HG02588 (cell line): Measurements from ENCODE around the gene IFIT5.
"Not testable (repeated sequence)": the region's sequence is repeated elsewhere in the genome, so short reads cannot be mapped to it uniquely, and the experiment has no call there.

Source experiments
- ATAC-seq: cut with Tn5 transposase; IDR thresholded peaks from one replicate; pipeline ENCODE4 v1.9.1; 2021; ENCODE audit warnings: mild to moderate bottlenecking, moderate library complexity; ENCODE audit not compliant: unreplicated experiment

Gene IFIT5

DNA sequence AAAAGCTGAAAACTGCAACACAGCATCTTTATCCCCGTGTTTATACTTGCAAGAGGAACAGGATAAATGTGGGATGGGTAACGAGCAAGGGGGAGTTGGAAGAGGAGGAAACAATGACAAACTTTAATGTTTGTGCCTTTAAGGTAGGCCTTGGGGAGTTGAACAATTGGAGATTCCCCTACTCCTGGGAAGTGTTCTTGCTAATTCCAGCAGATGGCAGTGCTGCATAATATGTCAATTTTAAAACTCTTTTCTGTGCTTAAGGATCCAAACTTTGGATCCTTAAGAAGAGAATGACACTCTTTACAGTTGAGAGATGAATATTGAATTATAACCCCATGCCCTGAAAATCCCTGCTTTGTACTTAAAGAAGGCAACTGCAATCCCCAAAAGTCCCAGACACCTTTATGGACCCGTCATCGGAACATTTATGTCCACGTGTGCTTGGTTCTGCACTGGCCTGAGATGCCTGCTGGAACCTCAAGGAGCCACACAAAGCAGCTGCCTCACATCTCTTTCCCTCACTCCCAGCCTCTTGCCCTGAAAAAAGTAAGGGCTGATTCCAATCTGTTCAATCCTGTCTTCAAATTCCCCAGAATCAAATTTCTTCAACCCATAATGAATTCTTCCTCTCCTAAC is 12.0 kb downstream of the IFIT5 start:
- no peak for ATAC-seq

DNA sequence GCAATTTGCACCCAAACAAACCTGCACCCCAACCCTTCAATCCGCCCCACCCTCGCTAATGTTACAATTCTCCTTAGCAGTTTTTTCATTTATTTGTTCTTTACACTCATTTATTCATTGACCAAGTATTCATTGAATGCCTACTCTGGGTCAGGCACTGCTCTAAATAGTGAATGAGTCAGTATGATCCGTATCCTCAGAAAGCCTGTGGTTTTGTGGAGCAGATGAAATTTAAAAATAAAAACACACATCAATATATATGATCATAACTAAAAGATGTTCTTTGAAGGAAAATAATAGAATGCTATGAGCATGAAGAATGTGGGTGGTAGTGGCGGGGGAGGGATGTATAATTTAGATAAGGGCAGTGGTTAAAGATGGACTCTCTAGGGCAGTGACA is 13.3 kb downstream of the IFIT5 start:
- ATAC-seq: no peak

DNA sequence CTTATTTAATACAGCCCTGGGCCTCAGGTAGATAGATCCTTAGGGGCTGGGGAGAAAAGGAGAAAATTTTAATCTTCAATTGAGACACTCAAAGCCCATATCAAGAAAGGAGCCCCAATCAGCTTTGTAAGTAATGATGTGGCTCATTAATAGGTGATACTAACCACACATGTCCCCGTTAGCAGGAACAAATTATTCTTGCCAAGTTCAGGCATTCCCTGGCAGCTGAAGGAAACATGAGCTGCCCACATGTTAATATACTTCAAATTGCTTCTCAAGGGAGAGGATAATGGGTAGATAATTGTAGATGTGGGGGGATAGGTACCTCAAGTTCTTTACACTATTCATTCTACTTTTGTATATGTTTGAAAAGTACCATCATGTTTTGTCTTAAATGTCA is 14.5 kb downstream of the IFIT5 start:
- ATAC-seq: no peak

DNA sequence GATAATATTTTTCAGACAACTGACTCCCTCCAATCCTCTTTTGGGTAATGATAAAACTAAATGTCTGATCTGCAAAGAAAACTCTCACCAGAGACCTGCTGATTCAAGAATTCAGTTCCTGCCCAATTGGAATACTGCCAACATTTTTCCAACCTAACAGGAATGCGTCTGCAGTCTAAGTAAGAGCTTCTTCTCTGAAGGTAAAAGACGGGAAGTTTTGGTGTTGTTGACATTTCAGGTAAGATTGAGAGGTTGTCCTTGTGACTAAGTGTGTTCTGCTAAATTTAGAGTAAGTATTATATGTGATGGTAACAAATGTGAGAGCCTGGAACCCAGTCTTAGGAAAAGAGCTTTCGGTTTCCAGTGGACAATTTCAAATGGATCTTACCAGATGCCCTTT is 17.6 kb downstream of the IFIT5 start:
- ATAC-seq: no peak

DNA sequence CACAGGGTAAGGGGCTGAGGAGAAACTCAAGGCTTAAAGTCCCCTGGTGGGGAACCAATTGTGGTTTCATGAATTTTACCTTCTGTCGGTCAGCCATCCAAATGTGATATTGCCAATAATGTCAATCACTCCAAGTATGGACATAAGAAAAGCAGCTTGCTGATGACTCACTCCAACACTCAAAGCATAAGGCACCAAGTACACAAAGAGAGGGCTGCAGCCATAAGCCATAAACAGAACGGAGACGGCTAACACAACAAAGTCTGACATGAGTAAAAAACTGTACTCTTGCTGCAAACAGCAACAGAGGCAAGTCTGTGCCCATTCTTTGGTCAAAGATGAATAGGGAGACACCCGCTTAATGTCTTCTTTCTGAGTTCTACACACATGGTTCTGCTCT is 24.2 kb downstream of the IFIT5 start:
- ATAC-seq: no peak

DNA sequence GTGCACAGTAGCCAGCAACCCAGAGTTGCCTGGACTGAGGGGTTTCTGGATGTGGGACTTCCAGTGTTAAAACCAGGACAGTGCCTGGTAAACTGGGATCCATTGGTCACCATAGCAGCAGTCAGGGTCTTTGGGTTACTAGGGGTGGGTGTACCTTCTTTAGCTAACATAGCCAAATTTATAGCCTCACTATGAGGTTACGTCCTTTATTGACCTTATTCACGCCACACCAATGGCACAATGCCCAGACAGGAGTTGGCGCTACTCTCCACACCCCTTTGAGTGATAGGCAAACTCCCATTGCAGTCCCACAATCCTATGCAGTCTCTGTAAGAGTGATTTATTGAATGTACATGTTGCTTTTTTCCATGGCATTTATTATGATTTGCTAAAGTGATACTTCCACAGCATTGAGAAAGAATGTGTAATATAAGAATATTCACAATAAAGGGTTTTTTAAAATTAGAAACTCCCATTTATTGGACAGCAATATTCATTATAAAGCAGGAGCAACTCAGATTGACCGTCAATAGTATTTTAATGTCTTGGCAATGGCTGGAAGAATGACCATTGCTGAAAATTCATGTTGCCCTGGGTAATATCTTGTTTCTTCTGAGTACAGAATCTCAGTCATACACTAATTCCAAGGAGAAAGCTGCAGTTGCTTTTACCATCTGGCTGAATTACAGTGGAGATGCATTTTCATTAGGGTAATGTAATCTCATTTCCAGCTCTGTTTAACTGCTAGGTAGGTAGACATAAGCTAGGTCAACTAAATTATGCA is 26.1 kb downstream of the IFIT5 start:
- ATAC-seq: no peak

DNA sequence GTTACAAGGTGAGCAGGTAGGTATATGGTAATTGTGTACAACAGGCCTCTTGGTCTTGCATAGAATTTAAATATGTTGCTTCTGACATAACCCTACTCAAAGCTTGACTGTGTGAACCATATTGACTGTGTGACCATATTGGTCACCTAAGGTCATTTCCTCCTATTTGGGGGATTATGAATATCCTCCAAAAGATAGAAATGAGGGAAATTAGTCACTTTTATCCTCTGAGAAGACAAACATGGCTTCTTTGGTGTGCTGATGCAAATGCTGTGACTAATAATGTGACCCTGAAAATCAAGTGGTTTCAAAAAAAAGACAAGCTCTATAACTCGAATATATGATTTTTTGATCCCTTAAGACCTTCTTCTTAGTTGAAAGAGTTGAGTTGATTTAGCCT is 27.9 kb downstream of the IFIT5 start:
- ATAC-seq: no peak

DNA sequence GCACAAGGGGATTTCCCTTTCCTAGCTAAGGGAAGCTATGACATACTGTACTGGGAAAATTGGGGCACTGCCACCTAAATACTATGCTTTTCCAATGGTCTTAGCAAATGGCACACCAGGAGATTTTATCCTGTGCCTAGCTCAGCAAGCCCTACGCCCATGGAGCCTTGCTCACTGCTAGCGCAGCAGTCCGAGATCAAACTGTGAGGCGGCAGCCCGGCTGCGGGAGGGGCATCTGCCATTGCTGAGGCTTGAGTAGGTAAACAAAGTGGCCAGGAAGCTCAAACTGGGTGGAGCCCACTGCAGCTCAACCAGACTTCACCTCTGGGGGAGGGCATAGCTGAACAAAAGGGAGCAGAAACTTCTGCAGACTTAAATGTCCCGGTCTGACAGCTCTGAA is 30.5 kb downstream of the IFIT5 start:
- not testable (repeated sequence) for ATAC-seq

DNA sequence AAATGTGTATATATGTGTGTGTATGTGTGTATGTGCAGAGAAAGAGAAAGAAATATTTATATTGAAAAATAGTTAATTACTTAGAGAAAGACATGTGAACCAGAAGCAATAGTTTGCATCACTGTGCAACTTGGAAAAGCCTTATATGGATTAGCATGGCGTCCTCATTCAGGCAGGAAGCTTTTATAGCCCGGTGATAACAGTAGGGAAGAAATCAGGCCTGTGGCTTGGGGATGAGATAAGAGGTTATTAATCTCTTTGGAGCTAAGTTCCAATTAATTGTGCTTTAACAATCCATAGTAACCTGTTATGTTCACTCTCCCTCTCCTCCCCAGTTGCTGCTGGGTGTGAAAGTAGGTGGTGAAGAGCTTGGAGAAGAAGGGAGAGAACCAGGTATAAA is 36.5 kb downstream of the IFIT5 start:
- no peak for ATAC-seq

DNA sequence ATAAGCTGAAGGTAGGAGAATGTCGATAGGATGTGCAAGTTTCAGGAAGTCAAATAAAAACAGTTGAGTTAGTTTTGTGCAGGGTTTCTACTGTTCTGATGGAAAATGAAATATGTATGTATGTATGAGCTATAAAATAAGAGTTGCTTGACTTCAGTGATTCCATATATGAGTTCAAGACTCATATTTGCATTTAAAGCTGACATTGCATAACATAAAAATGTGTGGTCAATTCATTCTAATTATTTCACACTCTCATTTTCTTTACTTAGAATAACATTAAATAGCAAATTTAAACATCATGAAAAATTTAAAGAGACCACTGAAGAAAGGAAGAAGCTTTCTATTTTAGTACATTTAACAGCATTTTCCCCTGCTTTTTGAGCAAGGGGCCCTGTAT is 37.8 kb downstream of the IFIT5 start:
- no peak for ATAC-seq

DNA sequence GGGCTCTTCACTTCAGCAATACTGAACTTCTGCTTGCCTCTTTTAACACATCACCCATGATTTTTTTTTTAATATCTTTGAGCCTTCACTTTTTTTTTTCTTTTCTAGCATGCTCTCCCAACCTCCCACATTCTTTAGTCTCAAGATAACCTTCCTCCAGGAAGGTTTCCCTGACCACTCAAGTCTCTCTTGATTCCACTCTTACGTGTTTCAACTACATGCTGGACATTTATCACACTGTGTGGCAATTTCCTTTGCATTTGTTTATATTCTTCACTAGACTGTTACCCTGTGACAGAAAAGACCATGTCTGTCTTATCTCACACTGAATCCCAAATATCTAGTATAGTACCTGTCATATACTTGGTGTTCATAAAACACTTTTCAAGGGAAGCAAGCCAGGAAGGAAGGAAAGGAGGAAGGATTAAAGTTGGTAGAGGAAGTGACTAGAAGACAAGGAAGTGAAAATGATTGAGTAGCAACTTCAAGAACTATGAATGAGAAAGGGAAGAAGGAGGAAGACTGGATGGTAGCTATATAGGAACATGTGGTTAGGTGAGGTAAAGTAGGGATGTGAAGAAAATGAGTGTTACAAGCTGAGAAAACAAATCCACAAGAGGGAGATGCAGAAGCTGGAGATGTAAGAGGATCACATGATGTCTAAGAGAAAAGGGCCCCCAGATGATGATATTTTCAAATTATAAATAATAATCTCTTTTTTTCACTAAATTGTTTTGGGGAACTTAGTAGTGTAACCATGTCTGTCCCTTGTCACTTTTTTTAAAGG is 40.4 kb downstream of the IFIT5 start:
- no peak for ATAC-seq

DNA sequence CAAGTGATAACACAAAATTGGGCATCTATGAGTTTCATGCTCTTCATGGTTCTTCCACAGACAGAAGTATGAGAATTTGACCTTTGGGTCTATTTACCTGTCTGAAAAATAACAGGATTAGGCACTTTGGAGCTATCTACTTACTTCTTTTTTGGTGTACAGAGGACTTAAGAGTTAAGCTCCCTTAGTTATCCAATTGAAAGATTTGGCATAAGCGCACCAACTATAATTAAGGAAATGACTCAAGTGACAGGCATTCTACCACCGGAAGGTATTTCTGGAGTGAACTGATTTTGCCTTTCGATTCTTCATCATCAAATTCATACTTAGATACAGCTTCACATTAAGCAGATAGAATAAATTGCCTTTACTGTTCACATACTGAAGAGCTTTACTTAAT is 43.9 kb downstream of the IFIT5 start:
- ATAC-seq: no peak

DNA sequence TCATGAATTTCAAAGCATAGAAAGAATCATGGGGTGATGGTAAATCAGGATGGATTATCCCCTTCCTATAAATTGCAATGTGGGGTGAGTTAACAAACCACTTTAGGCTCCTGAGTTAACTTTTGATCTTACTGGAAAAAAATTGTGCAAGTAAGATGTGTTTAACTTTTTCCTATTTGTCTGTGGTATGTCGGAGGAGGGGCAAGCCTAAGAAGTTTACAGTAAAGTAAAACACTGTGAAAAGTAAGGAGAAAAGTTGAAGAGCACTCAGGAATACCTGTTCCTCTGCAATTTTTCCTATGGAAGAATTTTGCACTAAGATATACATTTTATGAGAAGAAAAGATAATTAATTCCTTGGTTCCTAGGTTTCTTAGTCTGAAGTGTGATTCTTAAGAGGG is 44.4 kb downstream of the IFIT5 start:
- no peak for ATAC-seq

DNA sequence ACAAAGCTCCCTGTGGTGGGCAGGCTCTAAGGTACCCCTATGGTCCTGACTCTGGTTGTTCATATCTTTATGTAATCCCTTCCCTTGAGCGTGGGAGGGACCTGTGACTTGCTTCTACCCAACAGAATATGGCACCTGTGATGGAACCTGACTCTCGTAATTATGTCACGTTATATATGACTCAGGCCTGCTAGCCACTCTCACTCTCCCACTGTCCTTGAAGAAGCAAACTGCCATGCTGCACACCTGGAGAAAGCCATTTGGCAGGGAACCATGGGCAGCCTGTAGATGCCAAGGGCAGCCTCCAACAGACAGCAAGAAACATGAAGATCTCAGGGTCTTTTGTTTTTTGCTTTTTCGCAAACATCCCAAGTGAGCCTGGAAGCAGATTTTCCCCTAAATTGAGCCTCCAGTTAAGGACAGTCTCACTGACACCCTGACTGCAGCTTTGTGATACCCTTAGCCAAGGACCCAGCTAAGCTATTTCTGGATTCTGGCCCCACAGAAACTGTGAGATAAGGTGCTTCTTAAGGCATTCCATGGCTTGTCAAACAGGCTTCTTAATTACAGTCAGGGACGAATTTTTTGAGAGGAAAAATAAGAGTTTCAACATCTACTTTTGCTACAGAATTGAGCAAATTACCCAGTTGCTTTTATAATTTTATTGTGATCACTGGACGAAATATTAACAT is 49.6 kb downstream of the IFIT5 start:
- no peak for ATAC-seq

DNA sequence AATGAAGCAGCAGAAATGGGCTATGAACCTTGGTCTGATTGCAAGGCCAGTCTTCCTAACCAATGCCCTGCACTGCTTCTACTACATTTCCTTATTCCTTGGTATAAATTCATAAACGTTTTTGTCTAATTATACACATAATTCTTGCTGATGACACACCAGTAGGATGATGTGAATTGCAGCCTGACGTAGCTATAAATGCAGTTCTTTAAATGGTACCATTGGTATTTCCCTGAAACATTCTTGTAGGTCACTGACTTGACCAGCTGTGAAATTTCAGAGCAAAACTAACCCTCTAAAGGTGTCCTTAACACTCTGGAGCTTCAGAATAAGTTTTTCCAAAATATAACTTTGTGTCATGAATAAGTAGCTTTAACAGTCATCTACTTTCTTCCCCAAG is 50.8 kb downstream of the IFIT5 start:
- no peak for ATAC-seq

DNA sequence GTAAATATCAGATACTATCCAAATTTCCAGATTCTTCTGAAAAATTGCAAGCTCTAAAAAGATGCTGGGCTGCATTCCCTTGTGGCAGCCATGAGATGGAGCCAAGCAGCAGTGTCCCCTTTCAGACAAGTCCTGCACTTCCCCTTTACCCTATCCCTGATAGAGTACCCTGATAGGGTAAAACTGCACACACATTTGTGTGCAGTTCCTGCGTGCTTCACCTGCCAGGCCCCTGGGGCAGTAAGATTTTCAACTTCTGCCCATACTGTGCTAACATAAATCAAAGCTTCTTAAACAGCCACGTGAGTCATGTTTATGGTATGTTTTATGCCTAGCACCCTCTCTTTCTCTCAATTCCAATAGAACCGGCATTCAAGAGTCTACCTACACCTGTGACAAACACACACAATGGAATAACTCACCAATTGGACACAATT is 52.2 kb downstream of the IFIT5 start:
- no peak for ATAC-seq

DNA sequence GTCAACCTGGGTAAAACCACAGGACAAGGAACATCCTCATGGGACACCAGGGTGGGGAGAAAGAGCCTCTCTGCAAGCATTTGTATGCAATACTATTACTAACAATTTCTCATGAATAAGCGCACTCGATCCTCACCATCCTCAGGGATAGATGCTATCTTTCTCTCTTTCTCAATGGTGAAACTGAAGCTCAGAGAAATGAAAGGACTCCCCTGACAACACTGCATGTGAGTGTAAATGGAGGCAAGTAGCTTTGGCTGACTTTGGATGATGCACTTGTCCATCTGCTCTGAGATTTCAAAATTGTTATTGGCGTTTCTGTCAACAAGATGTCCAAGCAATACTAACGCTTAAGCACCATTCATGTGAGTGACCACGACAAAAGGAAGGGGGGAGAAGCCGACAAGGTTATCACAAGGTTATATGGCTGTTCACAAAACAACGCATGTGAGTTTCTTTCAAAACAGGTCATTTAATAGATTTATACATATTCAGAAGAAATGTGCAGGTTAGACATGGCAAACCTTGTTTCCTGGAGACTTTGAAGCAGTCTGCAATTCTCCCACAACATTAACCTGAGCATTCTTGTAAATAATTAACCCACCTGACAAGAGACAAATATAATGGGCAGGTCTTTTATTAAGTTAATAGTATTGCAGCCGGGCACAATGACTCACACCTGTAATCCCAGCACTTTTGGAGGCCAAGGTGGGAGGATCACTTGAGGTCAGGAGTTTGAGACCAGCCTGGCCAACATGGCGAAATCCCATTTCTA is 54.0 kb downstream of the IFIT5 start:
- ATAC-seq: no peak

DNA sequence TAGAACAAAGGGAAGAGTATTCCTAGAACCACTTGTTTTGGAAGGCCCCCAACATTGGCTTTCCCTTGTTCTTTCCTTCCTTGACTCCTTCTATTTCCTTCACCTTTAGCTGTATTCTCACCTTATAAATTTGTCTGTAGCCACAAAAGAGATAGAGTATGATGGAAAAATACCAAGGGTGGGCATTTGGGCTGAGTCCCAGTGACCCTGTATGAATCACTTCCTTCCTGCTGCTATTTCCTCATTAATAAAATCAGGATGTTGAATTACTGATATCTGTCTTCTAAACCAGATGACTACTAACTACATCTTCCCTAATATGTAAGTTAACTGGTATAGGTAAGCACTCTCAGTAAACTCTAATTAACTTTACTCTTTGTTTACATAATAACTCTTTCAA is 55.1 kb downstream of the IFIT5 start:
- no peak for ATAC-seq
